ENCODE results near the gene UBE4B. TPM values are rescaled to one million over a fixed set of nuclear protein-coding genes. Genes with fewer than 3 reads are reported as not detected.

UBE4B gene
- total RNA-seq, 1 donor: 73.1 TPM

DNA sequence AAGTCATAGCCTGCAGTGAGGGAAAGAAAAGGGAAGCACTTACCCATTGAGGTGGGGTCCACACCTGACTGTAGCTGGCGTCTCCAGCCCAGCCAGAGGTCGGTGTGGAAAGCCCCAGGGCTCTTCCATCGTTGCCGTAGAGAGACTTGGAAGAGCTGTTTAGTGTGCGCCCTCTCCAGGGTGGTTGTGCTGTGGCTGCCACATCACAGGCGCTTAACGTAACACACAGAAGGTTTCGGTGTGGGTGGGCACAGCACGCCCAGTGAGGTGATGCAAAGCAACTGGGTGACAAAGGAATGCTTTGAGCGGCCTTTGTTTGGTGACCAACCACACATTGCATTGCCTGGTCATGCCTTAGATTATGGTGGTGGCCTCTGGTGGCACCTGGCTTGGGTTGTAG lies 140.8 kb downstream of the UBE4B start:
- no peak for DNase-seq (ENCODE audit: insufficient read length, low spot score, missing footprints)
- Histone ChIP-seq H3K36me3 (ENCODE audit: insufficient read depth, low read length) (peaks cover 19% of the 10 kb centered on the region), H3K79me2 (ENCODE audit: insufficient read depth, low read length) (no peaks in the 10 kb centered on the region), H3K4me2 (ENCODE audit: insufficient read depth, low read length) (no peak overlapping the region), H3K27ac (ENCODE audit: low read depth, low read length) (no peak overlapping the region), H3K4me3 (ENCODE audit: insufficient read depth, low read length) (no peak overlapping the region), H3K9me3 (ENCODE audit: low read depth, low read length) (no peaks in the 10 kb centered on the region), H2AFZ (ENCODE audit: low read length) (no peak overlapping the region), H3K4me1 (ENCODE audit: insufficient read depth, low read length) (no peaks in the 10 kb centered on the region), H3K27me3 (ENCODE audit: insufficient read depth, low read length) (no peaks in the 10 kb centered on the region), H4K20me1 (ENCODE audit: insufficient read depth, low read length) (no peaks in the 10 kb centered on the region)
- TF ChIP-seq, protein P1, sequence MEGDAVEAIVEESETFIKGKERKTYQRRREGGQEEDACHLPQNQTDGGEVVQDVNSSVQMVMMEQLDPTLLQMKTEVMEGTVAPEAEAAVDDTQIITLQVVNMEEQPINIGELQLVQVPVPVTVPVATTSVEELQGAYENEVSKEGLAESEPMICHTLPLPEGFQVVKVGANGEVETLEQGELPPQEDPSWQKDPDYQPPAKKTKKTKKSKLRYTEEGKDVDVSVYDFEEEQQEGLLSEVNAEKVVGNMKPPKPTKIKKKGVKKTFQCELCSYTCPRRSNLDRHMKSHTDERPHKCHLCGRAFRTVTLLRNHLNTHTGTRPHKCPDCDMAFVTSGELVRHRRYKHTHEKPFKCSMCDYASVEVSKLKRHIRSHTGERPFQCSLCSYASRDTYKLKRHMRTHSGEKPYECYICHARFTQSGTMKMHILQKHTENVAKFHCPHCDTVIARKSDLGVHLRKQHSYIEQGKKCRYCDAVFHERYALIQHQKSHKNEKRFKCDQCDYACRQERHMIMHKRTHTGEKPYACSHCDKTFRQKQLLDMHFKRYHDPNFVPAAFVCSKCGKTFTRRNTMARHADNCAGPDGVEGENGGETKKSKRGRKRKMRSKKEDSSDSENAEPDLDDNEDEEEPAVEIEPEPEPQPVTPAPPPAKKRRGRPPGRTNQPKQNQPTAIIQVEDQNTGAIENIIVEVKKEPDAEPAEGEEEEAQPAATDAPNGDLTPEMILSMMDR (IDR thresholded peaks at IDR 0.05; ENCODE audit: extremely low read depth, low read depth, low read length): no peak

DNA sequence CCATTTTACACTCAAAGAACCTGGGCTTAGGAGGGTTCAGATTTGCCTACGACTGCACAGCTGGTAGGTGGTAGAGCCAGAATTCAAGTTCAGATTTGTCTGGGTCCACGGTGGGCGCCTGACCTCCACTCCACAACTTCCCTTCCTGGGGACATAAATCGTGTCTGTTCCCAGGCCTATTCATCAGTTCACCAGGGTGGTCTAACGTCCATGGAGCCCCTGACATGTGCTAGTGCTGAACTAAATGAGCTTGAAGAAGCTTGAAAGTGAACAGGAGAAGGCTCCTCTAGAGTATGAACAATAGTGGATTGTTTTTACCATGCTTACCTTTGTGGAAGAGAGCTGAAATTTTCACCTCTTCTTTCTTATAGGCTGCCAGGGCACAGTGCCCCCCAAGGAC lies 145.1 kb downstream of the UBE4B start:
- Histone ChIP-seq H2AFZ (ENCODE audit: low read length) (no peak overlapping the region), H3K4me2 (ENCODE audit: insufficient read depth, low read length) (no peak overlapping the region), H3K79me2 (ENCODE audit: insufficient read depth, low read length) (no peaks in the 10 kb centered on the region), H3K27me3 (ENCODE audit: insufficient read depth, low read length) (no peaks in the 10 kb centered on the region), H4K20me1 (ENCODE audit: insufficient read depth, low read length) (no peaks in the 10 kb centered on the region), H3K9me3 (ENCODE audit: low read depth, low read length) (no peaks in the 10 kb centered on the region), H3K4me1 (ENCODE audit: insufficient read depth, low read length) (no peaks in the 10 kb centered on the region), H3K27ac (ENCODE audit: low read depth, low read length) (no peak overlapping the region), H3K4me3 (ENCODE audit: insufficient read depth, low read length) (no peak overlapping the region), H3K36me3 (ENCODE audit: insufficient read depth, low read length) (peaks cover 22% of the 10 kb centered on the region)
- TF ChIP-seq, protein P1 (IDR thresholded peaks at IDR 0.05; ENCODE audit: extremely low read depth, low read depth, low read length): no peak
- DNase-seq (ENCODE audit: insufficient read length, low spot score, missing footprints): no peak

DNA sequence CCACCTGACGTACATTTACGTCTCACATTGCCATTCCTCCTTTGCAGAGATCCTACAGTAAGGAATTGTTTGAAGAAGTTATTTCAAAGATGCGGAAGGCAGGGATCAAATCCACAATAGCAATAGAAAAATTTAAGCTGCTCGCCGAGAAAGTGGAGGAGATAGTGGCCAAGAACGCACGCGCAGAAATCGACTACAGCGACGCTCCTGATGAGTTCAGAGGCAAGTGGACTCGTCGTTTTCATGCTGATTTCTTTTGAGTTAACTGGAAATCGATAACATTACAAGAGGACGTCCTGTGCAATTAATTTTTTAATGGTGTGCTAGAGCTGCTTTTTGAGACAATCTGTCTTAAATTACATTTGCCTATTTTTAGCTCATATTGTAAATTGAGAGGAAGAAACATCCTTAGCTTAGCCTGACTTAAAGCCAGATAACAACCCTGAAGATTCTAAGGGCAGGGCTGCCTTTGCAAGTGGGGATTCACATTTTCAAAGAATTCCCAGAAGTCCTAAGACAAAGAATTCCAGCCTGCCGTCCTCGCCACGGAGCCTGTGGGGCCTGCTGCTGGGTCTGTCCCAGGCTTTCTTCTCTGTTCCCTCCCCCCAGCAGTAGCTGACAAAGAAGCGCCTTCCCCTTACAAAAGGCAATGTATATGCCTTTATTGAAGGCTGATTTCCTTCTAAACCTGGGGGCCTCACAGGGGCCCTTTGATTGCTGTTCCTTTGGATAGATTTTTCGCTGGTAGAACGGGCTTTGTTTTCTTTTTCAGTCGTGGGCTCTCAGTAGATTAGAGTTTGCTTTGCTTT lies 146.0 kb downstream of the UBE4B start:
- no peak overlapping the region for H2AFZ ChIP-seq (ENCODE audit: low read length)
- no peaks in the 10 kb centered on the region for H3K9me3 ChIP-seq (ENCODE audit: low read depth, low read length)
- no peaks in the 10 kb centered on the region for H3K27me3 ChIP-seq (ENCODE audit: insufficient read depth, low read length)
- no peaks in the 10 kb centered on the region for H3K79me2 ChIP-seq (ENCODE audit: insufficient read depth, low read length)
- no peak overlapping the region for H3K27ac ChIP-seq (ENCODE audit: low read depth, low read length)
- DNase-seq (ENCODE audit: insufficient read length, low spot score, missing footprints): no peak
- no peak overlapping the region for H3K4me2 ChIP-seq (ENCODE audit: insufficient read depth, low read length)
- no peaks in the 10 kb centered on the region for H4K20me1 ChIP-seq (ENCODE audit: insufficient read depth, low read length)
- peaks cover 20% of the 10 kb centered on the region for H3K36me3 ChIP-seq (ENCODE audit: insufficient read depth, low read length)
- H3K4me3 ChIP-seq (ENCODE audit: insufficient read depth, low read length): no peak overlapping the region
- H3K4me1 ChIP-seq (ENCODE audit: insufficient read depth, low read length): no peaks in the 10 kb centered on the region
- TF ChIP-seq, protein P1 (IDR thresholded peaks at IDR 0.05; ENCODE audit: extremely low read depth, low read depth, low read length): no peak

DNA sequence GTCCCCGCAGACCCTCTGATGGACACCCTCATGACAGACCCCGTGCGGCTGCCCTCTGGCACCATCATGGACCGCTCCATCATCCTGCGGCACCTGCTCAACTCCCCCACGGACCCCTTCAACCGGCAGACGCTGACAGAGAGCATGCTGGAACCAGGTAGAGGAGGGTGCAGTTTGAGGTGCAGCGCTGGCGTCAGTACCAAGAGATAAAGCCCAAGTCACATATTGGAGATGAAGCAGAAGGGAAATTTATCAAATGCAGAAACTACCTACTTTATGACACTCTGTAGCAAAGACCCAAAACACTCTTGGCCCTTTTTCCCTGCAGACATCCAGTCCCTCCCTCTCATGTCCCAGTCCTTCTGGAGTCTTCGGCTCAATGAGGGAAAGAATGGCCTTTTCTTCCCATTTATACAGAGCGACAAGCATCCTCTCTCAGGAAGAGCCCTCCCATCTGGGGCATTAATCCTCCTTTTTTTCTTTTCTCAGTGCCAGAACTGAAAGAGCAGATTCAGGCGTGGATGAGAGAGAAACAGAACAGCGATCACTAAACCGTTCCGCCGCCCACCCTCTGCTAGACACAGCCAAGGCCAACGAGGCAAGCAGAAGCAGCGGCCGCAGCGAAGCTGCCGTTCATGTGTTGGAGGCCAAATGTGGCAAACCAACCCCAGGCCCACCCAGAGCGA lies 146.8 kb downstream of the UBE4B start:
- TF ChIP-seq, protein P1 (IDR thresholded peaks at IDR 0.05; ENCODE audit: extremely low read depth, low read depth, low read length): no peak
- Histone ChIP-seq H3K4me2 (ENCODE audit: insufficient read depth, low read length) (no peak overlapping the region), H3K9me3 (ENCODE audit: low read depth, low read length) (no peaks in the 10 kb centered on the region), H3K79me2 (ENCODE audit: insufficient read depth, low read length) (no peaks in the 10 kb centered on the region), H3K4me1 (ENCODE audit: insufficient read depth, low read length) (no peaks in the 10 kb centered on the region), H3K36me3 (ENCODE audit: insufficient read depth, low read length) (peaks cover 20% of the 10 kb centered on the region), H4K20me1 (ENCODE audit: insufficient read depth, low read length) (no peaks in the 10 kb centered on the region), H3K4me3 (ENCODE audit: insufficient read depth, low read length) (no peak overlapping the region), H2AFZ (ENCODE audit: low read length) (no peak overlapping the region), H3K27me3 (ENCODE audit: insufficient read depth, low read length) (no peaks in the 10 kb centered on the region), H3K27ac (ENCODE audit: low read depth, low read length) (no peak overlapping the region)
- no peak for DNase-seq (ENCODE audit: insufficient read length, low spot score, missing footprints)

Data from osteoblast (primary cell).